CD4-positive, alpha-beta T cell treated with Interleukin-10 for 1 hour (primary cell): ENCODE data around the gene NHEJ1.
"Not testable (repeated sequence)": the region's sequence is repeated elsewhere in the genome, so short reads cannot be mapped to it uniquely, and the experiment has no call there.

Experiments used
- DNase-seq: peaks from one replicate; pipeline ENCODE4 v3.0.0-alpha.2; 2020

The NHEJ1 gene, protein sequence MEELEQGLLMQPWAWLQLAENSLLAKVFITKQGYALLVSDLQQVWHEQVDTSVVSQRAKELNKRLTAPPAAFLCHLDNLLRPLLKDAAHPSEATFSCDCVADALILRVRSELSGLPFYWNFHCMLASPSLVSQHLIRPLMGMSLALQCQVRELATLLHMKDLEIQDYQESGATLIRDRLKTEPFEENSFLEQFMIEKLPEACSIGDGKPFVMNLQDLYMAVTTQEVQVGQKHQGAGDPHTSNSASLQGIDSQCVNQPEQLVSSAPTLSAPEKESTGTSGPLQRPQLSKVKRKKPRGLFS

DNA sequence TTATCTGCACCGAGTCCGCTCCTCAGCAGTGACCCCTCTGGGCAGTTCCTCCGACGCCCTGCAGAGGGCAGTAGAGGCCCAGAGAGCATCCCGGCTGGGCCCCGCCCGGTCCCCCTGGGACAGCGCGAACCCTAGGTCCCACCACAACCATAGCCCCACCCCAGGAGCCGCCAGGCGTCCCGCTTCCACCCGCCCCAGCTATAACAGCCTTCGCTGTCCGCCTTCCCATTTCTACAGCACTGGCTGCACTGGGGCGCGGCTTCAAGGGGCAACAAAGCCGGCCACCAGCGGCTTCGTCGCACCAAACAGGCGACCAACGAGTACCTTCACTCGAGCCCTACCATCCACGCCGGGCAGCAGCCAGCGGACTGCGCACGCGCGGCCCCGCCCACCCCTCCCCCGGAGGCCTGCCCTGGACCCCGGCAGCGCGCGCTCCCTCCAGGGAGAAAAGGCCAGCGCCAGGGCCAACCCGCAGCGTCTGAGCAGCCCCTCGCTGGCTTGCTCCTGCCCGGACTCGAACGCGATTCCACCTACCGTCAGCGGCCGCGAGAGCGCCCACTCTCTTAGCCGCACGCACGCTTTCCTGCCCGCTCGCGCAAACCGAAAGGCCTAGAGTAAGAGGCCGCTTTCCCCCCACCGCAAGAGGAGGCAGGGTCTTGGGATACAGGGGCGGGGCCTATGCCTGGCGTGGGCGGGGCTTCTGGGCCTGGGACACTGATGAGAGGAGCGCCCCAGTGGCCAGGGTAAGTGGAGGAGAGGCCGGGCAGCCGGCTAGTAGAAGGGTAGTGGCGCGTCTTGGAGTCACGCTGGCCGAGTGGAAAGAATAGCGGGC lies at the start of gene NHEJ1:
TSS of gene NHEJ1 (minus strand) at position 630 of the 832 bp plus-strand sequence. CDS start 2,453 bp downstream, outside the sequence.
- DNase-seq, result peak; percentile 95

DNA sequence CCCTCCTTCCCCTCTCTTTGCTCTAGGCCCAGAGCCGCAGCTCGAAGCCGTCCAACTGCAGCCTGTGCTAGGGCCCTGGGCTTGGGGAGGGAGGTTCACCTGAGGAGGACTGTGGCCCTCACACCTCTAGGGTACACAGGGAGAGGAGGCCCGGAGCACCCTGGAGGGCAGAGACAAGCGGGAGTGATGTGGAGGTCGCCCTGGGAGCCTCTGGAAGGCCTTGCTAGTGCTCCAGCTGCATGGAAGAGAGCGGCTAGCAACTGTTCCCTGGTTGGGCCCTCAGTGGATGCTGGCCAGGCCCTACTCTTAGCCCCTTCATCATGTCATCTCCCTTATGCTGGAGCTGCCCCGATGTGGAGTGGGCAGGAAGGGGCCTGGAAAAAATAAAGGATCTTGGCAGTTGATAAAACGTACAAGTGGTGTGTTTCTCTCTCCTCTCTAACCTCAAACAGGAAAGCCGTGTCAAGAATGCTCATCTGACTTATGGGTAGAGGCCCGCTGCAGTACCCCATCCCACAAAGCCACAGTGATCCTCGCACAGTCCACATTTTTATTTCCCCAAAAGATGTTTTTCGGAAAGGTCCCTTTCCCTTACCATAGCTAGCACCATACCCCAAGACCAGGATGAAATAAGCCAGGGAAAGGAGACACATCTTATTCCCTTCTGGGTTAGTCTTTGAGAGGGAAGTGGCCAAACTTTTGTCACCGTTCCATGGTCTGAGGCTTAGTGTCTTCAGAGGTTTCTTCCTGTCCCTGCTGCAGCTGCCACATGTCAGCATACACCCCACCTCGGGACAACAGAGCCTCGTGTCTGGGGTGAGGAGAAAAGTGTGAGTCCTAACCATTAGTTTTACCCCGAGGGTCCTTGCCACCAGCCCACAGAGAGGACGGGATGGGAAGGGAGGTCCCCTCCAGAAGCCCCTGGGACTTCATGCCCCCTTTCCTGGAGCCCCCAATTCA lies 48.9 kb upstream of the NHEJ1 start:
- DNase-seq, result no peak

DNA sequence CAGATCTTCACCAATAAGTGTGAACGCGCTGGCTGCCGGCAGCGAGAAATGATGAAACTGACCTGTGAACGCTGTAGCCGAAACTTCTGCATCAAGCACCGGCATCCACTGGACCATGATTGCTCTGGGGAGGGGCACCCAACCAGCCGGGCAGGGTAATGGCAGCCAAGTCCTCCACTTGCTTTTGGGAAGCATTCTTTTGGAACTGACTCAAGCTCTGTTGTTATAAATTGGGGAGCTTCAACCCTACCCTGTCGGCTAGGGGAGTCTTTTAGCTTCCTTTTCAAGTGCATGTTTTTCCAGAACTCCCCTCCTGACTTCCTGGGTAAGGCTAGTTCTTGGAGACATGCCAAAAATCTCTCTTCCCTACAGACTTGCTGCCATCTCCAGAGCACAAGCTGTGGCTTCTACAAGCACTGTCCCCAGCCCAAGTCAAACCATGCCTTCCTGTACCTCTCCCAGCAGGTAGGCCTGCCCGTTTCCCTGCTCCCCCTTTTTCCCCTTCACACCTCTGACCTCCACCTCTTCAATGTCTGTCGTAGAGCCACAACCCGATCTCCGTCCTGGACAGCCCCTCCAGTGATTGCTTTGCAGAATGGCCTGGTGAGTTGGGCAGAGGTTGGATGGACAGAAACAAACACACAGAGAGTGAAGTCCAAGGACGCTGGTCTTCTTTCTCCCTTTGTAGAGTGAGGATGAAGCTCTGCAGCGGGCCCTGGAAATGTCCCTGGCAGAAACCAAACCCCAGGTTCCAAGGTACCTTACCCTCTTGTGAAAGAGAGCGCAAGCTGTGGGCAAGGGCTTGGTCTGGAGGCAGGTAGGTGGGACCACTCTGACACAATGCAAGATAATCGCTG lies 47.5 kb upstream of the NHEJ1 start:
- no peak for DNase-seq

DNA sequence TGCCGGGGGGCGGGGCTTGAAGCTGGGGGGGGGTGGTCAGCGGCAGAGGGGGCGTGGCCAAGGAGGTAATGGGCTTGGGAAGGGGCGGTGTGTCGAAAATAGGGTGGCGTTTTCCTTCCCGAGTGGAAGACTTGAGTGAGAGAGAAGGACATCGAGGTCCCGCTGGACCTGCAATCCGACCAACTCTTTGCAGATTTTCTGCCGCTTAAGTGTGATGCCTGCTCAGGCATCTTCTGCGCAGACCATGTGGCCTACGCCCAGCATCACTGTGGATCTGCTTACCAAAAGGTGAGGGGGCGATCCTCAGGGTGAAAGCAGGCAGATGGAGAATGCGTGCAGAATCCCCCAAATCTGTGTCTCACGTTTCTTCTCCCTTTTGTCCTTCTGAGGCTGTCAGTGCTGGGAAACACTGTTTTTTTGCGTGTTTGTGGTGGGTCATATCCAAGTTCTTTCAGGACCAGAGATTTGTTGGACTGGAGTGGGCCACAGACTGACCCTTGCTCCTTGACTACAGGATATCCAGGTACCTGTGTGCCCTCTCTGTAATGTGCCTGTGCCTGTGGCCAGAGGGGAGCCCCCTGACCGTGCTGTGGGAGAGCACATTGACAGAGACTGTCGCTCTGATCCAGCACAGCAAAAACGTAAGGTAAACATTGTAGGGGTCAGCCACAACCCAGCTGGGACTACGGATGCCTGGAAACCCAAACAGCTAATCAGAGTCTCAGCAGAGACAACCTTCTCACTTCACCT lies 46.7 kb upstream of the NHEJ1 start:
- DNase-seq, result no peak

DNA sequence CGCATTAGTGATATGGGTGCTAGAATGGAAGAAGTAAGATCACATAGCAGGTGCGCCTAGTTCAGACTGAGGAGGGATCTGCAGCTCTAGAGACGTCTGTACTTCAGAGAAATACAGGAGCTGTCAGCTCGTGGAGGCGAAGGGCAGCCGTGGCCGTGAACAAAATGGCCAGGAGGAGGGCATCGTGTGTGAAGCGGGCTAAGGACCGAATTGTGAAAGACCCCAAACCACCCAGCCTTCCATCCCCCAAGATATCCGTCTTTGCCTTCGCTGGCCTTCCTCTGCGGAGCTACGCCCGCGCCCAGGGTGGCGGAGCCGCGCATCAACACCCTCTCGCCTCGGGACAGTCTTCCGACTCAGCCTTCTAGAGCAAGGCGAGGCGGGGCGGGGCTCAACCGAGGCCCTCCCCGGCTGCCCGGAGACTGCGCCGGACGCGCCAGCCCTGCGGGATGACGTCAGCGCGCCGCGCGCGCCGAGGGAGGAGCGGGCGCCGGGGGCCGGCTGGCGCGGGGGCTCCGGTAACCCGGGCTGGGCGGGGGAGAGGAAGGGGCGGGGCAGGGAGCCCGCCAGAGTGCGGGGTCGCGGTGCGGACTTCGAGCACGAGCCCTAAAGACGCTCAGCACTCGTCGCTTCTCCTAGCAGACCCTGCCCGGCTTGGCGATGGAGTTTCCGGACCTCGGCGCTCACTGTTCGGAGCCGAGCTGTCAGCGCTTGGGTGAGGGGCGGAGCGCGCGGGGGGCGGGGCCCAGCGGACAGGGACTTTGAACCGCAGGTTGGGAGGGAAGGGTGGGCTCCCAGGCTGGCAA lies 45.9 kb upstream of the NHEJ1 start, which contains the start of gene ZFAND2B:
TSS of gene ZFAND2B (plus strand) at position 455 of the 806 bp plus-strand sequence. CDS start at position 661, 206 bp downstream.
- peak; percentile 95 for DNase-seq

DNA sequence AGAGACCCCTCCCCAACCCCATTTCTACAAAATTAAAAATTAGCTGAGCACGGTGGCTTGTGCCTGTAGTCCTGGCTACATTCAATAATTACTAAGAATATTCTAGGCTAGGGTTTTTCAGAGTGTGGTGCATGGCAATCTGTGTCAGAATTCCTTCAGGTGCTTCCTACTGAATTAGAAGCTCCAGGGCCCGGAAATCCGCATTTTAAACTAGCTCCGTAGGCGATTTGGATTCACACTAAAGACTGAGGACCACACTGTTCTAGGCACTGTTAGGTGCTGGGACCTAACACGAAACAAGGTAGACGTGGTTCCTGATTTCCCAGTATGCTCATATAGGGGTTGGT lies 45.3 kb upstream of the NHEJ1 start:
- DNase-seq, result no peak

DNA sequence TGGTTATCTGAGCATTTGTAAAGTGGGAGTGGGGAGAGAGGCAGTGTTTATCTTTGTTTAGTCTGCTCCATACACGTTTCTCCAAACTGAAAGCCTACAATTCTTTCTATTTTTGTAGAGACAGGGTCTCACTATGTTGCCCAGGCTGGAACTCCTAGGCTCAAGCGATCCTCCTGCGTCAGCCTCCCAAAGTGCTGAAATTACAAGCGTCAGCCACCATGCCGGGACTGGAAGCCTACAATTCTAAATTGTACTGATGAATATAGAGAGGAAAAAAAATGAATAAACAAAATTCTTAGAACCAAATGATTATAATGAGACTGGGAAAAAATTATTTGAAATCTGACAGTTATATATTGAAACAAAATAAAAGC lies 44.5 kb upstream of the NHEJ1 start:
- DNase-seq, result no peak

DNA sequence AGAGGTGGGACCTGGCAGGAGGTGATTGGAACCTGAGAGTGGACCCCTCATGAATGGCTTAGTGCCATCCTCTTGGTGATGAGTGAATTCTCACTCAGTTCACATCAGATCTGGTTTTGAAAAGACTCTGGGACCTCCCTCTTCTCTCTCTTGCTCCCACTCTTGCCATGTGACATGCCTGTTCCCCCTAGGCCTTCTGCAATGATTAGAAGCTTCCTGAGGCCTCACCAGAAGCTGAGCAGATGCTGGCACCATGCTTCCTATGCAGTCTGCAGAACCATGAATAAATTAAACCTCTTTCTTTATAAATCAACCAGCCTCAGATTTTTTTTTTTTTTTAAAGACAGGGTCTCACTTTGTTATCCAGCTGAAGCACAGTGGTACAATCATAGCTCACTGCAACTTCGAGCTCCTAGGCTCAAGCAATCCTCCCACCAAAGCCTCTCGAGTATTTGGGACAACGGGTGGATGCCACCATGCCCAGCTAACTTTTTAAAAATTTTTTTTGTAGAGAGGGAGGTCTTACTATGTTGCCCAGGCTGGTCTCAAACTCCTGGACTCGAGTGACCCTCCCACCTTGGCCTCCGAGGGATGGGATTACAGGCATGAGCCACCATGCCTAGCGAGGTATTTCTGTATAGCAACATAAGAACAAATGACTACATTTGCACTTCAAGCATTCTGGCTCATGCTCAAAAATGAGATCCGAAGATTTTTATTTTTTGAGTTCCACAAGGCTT lies 44.0 kb upstream of the NHEJ1 start:
- DNase-seq, result no peak

DNA sequence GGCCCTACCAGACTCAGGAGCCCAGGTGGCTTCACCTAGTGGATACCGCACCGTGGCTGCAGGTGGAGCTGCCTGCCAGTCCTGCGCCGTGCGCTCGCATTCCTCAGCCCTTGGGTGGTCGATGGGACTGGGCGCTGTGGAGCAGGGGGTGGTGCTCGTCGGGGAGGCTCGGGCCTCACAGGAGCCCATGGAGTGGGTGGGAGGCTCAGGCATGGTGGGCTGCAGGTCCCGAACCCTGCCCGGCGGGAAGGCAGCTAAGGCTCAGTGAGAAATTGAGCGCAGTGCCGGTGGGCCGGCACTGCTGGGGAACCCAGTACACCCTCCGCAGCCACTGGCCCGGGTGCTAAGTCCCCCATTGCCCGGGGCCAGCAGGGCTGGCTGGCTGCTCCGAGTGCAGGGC lies 40.7 kb upstream of the NHEJ1 start:
- not testable (repeated sequence) for DNase-seq

DNA sequence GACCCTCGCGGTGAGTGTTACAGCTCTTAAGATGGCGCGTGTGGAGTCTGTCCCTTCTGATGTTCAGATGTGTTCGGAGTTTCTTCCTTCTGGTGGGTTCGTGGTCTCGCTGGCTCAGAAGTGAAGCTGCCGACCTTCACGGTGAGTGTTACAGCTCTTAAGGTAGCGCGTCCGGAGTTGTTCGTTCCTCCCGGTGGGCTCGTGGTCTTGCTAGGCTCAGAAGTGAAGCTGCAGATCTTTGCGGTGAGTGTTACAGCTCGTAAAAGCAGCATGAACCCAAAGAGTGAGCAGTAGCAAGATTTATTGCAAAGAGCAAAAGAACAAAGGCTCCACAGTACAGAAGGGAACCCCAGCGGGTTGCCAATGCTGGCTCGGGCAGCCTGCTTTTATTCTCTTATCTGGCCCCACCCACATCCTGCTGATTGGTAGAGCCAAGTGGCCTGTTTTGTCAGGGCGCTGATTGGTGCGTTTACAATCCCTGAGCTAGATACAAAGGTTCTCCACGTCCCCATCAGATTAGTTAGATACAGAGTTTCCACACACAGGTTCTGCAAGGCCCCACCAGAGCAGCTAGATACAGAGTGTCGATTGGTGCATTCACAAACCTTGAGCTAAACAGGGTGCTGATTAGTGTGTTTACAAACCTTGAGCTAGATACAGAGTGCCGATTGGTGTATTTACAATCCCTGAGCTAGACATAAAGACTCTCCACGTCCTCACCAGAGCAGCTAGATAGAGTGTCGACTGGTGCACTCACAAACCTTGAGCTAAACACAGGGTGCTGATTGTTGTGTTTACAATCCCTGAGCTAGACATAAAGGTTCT lies 40.1 kb upstream of the NHEJ1 start:
- DNase-seq, result peak; percentile 60

DNA sequence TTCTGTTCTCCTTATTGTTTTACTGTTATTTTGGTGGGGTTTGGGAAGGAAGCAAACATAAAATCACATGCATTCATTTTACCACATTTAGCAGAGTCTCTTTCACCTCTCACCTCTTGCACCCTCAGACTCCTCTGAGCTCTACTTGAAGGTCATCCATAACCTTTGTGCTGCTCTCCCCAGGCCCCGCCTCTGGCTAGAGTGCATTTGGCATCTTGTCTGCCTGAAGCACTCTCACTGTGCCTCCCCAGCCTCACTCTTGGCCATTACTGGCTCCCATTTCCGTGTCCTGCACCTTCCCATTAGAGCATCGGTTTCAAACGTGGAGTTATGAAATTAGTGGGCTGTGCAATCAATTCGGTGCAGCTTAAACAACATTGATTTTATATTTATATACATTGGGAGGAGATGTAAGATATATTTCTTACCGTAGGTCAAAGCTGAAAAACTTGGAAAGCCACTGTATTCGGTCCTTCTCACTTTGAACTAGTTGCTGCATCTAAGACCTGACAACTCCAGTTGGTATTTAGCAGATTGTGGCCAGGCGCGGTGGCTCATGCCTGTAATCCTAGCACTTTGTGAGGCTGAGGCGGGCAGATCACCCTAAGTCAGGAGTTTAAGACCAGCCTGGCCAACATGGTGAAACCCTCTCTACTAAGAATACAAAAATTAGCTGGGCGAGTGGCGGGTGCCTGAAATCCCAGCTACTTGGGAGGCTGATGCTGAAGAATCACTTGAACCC lies 39.0 kb upstream of the NHEJ1 start:
- no peak for DNase-seq

DNA sequence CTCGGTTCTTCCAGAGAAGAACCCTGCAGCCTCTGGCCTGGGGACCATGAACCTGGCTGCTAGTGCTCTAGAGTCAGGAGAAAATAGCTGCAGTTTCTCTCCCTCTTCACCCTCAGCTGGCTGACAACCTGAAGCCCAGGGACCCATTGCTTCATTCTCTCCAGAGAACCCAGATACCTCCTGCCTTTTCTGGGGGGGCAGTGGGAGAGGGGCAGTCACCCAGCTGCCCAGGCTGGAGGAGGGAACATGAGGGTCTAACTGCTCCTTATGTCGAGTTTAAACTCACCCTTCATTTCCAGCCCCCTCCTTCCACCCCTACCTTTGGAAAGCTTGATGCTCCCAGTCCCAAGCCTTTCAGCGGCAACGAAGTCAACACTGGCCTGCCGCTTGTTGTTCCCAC lies 38.4 kb upstream of the NHEJ1 start:
- no peak for DNase-seq

DNA sequence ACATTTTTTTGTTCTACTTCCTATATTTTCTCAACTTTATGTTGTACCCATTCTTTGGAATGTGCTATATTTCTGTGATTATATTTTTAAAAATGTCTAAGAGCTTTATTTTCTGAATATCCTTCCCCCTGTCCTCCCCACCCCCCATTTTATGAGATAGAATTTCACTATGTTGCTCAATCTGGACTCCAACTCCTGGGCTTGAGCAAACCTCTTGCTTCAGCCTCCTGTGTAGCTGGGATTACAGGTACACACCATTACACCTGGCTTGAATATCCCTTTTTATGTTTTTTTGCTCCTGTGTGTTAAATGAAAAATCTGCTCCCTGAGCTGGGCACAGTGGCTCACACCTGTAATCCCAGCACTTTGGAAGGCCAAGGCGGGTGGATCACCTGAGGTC lies 36.8 kb upstream of the NHEJ1 start:
- no peak for DNase-seq

DNA sequence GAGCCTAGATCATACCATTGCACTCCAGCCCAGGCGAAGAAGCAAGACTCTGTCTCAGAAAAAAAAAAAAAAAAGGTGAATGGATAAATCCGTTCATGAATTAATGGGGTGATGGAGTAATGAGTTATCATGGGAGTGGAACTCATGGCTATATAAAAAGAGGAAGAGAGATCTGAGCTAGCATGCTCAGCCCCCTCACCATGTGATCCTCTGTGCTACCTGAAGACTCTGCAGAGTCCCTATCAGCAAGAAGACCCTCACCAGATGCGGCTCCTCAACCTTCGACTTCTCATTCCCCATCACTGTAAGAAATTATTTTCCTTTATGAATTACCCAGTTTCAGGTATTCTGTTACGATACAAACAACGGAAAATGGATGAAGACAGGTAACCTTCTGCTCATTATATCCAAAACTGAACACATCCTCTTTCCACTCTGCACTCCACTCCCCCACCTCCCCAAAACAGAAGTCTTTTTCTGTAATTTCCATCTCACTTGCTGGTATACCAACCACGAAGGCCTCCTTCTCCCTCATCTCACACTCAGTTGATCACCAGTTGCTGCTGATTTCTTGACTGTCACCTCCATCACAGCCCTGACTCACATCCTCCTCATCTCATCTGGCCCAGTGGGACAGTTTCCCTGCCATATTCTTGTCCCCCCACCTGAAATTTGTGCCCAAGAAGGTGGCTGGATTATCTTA lies 26.3 kb upstream of the NHEJ1 start:
- DNase-seq, result no peak

DNA sequence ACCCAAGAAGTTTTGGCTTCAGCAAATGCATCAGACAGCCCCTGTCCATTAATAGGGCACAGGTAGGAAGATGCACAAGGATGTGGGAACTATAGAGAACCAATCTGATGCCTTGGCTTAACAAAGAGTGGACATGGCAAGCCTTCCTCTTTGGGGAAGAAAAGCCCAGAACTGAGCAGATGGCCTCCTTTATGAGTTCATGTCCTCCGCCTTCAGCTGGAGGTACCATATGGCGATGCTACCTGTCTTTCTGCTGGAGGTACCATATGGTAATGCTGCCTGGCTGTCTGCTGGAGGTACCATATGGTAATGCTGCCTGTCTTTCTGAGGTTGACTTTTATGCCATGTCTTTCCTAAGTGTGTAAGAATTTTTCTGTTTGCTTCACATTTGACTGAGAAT lies 23.5 kb upstream of the NHEJ1 start:
- DNase-seq, result no peak

DNA sequence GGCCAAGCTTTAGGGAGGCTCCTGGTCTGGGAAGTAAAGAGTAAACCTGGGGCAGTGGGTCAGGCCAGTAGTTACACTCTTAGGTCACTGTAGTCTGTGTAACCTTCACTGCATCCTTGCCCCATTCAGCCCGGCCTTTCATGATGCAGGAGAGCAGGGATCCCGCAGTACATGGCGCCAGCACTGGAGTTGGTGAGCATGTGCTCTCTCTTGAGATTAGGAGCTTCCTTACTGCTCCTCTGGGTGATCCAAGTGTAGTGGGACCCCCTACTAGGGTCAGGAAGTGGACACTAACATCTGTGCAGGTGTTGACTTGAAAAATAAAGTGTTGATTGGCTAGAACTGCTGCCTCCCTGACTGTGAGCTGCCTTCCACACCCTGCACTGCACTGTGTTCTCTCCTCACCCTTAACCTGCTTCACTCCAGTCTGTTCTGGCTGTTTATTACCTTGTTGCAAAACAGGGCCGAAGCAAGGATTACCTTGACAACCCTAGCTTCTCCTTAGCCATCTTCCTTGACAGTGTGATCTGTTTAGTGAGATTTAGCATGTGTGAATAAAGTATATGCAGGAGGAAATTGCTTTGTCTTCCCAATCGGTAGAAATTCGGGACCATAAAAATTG lies 22.6 kb upstream of the NHEJ1 start:
- DNase-seq, result no peak
